HG03095 (cell line): ENCODE results near the gene HS1BP3.

ENCODE experiments used
- ATAC-seq: cut with Tn5 transposase; IDR thresholded peaks from one replicate; pipeline ENCODE4 v1.9.1; 2021; ENCODE audit warnings: moderate library complexity; ENCODE audit not compliant: unreplicated experiment

The HS1BP3 gene

GRCh38 chr2:20631617-20632307 is 19.1 kb downstream of the HS1BP3 start:
- no peak for ATAC-seq

- ATAC-seq, result no peak
Measured at GRCh38 chr2:20630967-20631366, 19.9 kb downstream of the HS1BP3 start.

- no peak for ATAC-seq
Measured at GRCh38 chr2:20629581-20630171, 21.2 kb downstream of the HS1BP3 start.

GRCh38 chr2:20629181-20629580 is 21.7 kb downstream of the HS1BP3 start:
- ATAC-seq, result no peak

- no peak for ATAC-seq
Measured at GRCh38 chr2:20627712-20628380, 23.1 kb downstream of the HS1BP3 start.

- ATAC-seq, result no peak
Measured at GRCh38 chr2:20626698-20627513, 24.0 kb downstream of the HS1BP3 start.

GRCh38 chr2:20626392-20626697 is 24.6 kb downstream of the HS1BP3 start:
- no peak for ATAC-seq

- no peak for ATAC-seq
Measured at GRCh38 chr2:20625491-20626391, 25.2 kb downstream of the HS1BP3 start.

GRCh38 chr2:20624884-20625485 is 25.9 kb downstream of the HS1BP3 start:
- no peak for ATAC-seq

GRCh38 chr2:20624156-20624883 is 26.6 kb downstream of the HS1BP3 start:
- ATAC-seq, result no peak

- ATAC-seq, result no peak
Measured at GRCh38 chr2:20623741-20624155, 27.1 kb downstream of the HS1BP3 start.

- ATAC-seq, result no peak
Measured at GRCh38 chr2:20623241-20623640, 27.7 kb downstream of the HS1BP3 start.

GRCh38 chr2:20622731-20623130 is 28.2 kb downstream of the HS1BP3 start:
- no peak for ATAC-seq

- no peak for ATAC-seq
Measured at GRCh38 chr2:20622296-20622686, 28.6 kb downstream of the HS1BP3 start.

- ATAC-seq, result no peak
Measured at GRCh38 chr2:20621366-20622295, 29.3 kb downstream of the HS1BP3 start.

- ATAC-seq, result no peak
Measured at GRCh38 chr2:20620696-20621365, 30.1 kb downstream of the HS1BP3 start.

GRCh38 chr2:20620271-20620681 is 30.6 kb downstream of the HS1BP3 start:
- ATAC-seq, result no peak

- no peak for ATAC-seq
Measured at GRCh38 chr2:20619624-20620024, 31.3 kb downstream of the HS1BP3 start.
